GM18868 (cell line): ENCODE results near the gene LCN1.

Source experiments
- ATAC-seq: cut with Tn5 transposase; IDR thresholded peaks from one replicate; pipeline ENCODE4 v1.9.1; 2021; ENCODE audit warnings: mild to moderate bottlenecking, moderate library complexity; ENCODE audit not compliant: unreplicated experiment

LCN1 gene

DNA sequence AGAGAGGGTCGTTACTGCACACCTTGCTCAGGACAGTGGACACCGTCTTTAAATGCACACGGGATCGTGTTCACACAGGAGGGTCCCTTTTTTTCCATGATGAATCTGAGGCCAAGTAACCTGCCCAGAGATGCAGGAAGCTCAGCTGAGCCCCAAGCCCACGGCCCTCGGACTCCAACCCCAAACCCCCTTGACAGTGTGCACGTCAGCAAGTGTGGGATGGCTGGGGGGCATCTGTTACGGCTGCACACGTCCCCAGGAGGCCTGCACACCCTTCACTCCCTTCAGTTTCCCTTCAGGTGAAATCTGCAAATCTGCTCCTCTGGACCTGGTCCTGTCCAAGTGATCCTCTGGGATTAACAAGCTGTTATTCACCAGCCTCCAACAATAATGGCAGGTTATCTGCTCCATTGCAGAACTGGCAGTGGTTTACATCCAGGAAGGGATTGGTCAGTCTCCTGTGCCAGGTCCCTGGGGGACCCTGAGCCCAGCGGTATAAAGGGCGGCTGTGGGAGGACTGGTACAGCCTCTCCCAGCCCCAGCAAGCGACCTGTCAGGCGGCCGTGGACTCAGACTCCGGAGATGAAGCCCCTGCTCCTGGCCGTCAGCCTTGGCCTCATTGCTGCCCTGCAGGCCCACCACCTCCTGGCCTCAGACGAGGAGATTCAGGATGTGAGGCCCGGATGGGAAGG is at the start of gene LCN1:
TSS of gene LCN1 (plus strand) at position 525 of the 692 bp plus-strand sequence. CDS start at position 583, 58 bp downstream.
- no peak for ATAC-seq

DNA sequence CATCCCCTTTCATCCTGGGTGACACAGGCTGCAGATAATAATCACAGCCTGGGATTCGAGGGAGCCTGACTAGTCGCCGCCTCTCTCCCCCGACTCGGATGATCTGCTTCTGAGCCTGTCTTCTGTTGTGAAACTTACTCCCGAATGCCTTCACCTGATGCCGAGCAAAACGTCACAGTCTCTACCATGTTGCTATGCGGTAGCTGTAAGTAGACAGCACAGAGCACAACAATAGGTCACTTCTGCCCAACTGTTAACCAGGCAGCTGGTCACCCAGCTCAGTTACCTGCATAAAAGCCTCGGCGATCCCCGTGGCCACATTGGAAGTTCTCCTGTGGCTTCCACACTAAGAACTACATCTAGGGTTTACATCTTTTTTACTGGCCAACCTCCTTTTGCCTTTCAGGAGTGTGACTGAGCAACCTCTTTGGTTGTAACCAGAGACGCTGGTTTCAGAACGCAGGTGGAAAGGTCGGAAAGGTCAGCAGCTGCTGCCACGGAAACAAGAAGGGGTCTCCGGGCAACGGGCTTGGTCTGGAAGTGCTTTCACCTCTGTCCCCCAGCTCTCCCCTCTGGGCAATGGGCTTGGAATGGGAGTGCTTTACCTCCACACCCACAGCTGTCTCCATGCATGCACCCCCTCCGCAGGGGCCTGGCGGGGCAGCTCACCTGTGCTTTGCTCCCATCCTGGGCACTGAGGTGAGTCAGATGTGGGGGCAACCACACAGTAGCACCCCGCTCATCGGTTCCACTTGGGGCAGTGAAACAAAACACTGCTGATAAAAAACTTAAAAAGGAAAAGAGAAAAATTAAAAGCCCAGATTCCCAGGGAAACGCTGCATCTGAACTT is 49.2 kb upstream of the LCN1 start:
- no peak for ATAC-seq

DNA sequence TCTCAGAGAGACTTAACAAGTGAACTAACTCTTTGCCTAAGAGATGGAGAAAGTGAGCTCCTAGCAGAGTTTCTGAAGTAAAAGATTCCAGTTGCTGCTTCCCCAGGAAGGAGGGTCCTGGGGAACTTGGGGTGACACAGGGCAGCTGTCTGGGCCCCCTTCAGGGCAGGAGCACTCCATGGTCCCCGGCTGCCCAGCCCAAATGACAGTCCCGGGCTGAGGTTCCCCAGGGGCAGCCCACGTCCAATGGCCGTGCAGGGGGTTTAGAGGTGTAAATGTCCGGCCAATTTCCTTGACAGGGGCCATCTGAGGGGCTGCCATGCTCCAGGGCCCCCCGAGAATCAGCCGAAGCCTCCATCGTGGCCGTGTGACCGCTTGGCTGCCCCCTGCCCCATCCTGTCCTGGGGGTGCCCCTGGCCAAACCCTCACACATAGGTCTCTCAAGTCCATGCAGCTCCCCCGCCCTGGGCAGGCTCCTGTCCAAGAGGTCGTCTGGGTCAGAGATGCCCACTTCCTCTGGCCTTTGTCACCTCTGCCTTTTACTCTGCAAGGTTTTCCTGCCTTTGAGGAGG is 47.2 kb upstream of the LCN1 start:
- ATAC-seq = no peak

DNA sequence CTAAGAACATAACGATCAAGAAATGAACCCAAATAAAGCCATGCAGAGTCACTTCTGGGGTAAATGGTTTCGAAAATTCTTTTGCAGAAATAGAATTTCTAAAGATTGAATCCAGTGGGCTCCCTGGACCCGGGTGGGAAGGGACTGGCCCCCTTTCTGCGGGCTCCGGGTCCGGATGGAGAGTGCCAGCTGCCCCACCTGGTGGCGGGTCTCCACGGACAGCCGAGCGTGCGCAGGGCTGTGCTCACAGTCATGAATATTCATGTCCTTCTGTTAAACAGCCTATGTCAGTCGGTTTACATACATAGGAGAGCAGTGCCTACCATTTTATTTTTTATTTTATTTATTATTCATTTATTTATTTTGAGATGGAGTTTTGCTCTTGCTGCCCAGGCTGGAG is 46.3 kb upstream of the LCN1 start:
- no peak for ATAC-seq

DNA sequence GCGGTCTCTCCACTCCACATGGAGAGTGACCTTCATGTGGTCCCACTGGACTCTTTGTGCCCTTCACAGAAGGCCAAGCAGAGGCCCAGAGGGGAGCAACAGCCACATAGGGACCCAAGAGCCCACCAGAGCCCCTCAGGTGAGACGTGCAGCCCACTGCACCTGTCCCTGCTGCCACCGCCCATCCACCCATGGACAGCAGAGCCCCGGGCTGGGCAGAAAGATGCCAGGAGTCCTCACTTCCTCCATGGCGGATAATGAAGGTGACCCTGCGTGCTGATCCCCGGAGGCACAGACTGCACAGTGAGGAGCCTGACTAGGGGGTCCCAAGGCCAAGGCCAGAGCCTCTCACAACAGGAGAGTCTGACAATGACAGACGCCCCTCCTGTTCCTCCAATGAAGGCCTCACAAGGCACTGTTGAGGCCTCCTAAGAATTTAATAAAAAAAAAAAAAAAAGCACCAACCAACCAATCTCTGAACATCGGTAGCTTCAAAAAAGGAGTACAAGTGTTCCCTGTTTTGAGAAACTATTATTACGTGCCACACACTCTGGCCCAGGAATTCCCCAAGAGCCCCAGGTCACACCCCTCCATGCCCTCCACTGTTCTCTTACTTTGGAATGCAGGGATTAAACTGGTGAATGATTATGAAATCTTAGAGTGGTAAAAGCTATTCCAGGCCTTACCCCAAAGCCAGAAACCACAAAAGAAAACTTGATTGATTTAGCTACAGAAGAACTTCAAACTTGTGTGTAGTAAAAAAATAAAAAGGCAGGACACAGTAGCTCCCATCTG is 44.5 kb upstream of the LCN1 start:
- no peak for ATAC-seq

DNA sequence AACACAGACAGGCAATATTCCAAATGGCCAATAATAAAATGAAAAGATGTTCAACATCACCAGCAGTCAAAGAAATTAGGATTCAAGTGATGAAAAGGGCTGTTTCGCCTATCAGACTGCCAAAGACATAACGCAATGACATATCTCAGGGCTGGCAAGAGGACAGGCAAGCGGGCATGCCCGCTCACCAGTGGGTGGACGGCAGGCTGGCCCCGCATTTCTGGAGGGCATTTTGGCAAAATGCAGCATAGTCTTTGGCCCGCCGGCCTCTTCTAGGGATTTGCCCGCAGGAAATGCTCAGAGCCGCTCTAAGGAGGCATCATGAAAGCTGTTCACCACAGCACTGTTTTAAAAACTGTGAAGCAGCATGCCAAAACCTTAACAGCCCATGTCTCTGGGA is 43.0 kb upstream of the LCN1 start:
- no peak for ATAC-seq

DNA sequence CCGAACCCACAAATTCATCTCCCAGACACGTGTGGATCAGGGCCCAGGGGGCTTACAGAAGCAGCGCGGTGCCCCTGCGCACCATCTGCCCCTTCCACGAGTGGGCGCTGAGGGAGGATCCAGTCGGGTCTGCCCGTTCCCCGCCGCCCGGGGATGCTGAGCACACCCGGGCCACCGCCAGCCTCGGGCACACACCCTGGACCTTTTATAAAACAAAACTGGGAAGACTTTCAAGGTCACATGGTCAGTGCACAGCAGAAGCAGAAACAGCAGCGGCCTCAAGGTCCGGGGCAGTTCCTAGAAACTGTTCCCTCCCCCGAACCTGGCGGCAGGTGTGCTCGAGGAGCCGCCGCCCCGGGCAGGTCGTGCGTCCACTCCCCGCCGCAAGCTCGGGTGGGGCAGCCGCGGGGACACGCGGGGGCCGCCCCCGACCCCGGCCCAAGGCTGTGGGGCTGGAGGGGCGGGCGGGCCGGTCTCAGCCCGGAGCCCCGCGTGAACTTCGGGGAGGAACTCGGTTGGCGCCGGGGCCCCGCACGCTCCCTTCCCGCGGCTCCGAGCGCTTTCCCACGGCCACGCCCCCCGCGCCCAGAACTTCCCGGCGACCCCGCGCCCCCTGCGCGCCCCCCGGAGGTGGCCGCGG is 42.3 kb upstream of the LCN1 start:
- no peak for ATAC-seq

DNA sequence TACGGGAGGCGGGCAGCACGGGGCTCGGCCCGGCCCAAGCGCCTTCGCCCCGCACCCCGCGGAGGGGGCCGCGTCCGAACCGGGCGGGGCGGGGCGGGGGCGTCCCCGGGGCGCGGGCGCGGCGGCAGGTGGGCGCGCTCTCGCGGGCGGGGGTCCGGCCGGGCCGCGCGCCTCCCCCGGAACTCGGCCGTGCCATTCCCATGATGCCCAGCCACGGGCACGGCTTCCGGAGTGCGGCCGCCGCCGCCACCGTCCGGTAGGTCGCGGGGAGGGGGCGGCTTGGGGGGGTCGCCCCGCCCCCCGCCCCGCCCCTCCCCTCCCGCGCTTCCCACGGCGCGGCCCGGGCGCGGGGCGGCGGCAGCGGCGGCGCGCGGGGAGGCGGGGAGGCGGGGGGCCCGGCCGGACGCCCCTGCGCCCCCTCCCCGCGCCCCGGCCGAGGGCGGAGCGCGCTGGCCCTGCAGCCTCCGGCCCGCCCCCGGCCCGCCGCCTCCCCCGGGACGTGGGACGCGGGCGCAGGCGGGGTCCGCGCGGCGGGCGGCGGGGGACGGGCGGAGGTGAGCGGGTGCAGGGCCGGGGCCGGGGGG is 41.7 kb upstream of the LCN1 start, which contains the start of gene PPP1R26:
TSS of gene PPP1R26 (plus strand) at position 314 of the 584 bp plus-strand sequence. CDS start 4,729 bp downstream, outside the sequence.
- no peak for ATAC-seq

DNA sequence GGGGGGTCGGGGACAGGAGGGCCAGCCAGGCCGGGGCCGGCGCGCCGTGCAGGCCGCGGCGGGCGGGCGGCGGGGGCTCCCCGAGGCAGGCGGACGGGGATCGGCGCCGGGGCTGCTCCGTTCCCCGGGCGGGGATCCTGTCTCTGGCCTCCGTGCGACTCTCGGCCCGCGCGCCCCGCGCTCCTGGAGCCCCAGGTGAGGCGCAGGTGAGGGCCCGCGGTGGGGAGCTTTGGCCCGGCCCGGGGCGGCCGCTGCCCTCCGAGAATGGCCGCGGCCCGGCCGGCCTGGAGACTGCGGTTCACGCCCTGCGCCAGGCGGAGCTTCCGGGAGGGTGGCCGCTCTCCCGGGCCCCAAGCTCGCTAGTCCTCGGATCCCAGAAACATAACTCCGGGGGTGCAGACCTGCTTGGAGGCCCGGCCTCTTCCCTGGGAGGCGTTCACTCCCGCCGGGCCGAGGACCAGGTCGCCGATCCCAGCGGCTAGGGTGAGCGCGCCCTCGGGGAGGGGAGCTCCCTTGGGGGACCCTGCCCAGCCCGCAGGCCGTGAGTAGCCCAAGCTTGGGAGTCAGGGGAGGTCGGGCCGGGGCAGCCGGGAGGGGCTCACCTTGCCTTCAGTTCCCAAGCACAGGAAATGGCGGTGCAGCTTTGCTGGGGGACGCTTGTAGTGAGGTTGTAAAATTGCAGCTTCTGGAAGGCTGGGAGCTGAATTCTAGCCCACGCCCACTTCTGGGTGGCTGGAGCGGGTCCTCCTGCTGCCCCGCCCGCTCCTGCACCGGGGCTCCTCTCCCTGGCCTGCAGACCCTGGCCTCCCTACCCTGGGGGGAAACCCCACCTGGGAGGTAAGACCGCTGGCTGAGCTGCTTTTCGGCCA is 40.9 kb upstream of the LCN1 start:
- no peak for ATAC-seq

DNA sequence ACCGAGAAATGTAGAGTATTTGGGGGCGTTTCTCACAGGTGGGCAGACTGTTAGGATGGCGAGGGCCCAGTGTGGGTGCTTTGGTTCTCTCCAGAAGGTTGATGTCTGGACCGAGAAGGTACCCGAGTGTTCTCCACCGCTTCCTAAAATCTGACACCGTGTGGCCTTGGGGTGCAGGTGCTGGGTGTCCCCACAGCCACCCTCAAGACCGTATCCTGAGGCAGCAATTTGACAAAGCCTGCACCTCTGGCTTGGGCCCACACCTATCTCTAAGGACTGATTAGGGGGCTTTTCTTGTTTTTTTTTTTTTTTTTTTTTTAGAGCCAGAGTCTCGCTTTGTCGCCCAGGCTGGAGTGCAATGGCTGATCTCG is 40.3 kb upstream of the LCN1 start:
- no peak for ATAC-seq

DNA sequence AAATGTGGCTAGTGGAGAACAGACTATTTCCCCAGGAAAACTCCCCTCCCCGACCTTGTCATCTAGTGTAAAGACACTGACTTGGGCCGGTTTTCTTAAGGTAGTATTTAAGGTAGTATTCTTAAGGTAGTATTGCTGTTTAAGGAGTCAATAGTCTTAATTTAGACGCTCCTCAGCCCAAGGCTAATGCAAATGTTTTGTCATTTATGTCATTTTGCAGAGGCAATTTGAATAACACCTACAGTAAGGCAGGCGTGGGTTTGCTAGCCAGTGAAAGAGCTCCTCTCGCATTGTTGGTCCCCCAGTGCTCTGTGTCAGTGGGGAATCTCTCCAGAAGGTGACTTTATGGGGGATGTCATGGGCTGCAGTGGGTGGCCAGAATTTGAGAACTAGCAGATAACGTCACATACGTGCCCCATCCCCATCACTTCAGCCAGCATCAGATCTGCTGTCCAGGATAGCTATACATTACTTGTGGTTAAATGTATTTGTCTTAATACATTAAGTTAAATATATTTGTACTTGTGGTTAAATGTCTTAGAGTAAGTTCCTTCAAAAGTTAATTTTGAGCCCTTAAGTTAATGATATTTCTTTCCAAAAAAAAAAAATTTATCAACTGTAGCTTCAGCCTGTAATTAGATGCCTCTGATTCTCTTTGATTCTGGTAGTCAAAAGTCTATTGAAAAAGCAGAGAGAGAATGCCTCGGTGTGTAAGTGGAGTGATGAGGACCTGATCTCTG is 39.1 kb upstream of the LCN1 start:
- ATAC-seq = no peak

DNA sequence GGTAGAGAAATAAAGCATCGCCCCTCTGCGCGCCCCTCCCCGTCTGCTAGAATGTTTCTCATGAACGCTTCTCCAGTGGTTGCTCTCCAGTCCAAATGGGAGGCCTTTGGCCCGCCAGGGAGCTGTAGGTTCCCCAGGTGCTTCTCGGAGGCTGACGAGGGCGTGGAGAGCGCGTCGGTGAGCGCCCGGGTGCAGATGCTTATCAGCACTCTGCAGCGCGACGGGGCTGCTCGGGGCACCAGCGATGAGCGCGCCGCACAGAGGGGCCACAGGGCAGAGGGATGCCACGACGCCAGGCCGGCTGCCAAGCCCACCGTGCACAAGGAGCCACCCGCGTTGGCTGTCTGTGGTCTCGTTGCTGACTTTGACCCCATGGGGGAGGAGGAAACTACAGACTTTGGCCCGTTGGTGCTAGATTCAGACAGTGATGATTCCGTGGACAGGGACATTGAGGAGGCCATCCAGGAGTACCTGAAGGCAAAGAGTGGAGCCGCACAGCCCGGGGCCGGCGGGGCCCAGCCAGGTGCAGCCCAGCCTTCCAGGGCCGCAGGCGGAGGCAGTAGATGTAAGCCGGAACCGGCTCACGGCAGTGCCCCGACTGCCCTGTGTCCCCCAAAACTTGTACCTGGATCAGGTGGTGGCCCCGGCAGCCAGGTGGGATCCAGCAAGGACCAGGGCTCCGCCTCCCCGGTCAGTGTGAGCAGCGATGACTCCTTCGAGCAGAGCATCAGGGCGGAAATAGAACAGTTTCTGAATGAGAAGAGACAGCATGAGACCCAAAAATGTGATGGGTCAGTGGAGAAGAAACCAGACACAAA is 36.6 kb upstream of the LCN1 start:
- ATAC-seq = no peak

DNA sequence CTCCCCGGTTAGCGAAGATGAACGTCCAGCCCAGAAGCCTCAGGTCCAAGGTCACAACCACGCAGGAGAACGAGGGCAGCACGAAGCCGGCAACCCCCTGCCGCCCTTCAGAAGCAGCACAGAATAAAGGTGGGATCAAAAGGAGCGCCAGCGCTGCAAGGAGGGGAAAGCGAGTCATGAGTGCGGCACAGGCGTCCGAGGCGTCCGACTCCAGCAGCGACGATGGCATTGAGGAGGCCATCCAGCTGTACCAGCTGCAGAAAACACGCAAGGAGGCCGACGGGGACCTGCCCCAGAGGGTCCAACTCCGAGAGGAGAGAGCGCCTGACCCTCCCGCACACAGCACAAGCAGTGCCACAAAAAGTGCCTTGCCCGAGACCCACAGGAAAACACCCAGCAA is 35.9 kb upstream of the LCN1 start:
- no peak for ATAC-seq

DNA sequence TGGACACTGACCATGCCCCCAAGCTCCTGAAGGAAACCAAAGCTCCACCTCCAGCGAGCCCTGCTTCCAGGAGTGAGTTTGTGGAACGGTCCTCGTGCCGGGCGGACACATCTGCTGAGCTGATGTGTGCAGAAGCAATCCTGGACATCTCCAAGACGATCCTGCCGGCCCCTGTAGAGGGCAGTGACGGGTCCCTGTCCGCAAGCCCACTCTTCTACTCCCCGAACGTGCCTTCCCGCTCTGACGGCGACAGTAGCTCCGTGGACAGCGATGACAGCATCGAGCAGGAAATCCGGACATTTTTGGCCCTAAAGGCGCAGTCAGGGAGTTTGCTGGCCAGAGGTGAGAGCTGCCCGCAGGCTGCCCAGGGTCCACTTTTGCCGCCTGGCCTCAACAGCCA is 35.4 kb upstream of the LCN1 start:
- ATAC-seq = no peak

DNA sequence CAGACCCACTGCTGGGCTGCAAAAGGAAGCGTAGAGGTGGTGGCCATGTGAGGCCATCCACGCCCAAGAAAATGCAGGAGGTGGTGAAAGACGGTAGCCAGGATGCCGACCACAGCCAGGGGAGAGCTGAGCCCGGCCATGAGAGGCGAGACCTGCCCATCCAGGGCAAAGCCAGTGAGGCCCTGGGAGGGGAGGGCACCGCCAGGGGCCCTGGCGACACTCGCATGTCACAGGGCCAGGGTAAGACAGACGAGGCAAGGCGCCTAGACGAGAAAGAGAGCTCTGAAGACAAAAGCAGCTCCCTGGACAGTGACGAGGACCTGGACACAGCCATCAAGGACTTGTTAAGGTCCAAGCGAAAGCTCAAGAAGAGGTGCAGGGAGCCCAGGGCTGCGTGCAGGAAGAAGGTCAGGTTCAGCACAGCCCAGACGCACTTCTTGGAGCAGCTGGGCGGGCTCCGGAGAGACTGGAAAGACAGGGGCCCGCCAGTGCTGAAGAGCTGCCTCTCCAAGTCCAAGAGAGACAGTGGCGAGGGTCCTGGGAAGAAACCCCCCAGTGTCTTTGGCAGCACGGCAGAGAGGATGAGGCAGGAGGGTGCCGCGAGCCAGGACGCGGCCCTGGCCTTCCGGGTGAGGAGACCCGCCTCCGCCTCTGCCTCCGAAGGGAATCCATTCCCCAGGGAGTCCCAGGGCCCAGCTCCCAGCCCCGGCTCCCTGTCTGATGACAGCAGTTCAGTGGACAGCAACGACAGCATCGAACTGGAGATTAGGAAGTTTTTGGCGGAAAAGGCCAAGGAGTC is 34.8 kb upstream of the LCN1 start:
- ATAC-seq = no peak

DNA sequence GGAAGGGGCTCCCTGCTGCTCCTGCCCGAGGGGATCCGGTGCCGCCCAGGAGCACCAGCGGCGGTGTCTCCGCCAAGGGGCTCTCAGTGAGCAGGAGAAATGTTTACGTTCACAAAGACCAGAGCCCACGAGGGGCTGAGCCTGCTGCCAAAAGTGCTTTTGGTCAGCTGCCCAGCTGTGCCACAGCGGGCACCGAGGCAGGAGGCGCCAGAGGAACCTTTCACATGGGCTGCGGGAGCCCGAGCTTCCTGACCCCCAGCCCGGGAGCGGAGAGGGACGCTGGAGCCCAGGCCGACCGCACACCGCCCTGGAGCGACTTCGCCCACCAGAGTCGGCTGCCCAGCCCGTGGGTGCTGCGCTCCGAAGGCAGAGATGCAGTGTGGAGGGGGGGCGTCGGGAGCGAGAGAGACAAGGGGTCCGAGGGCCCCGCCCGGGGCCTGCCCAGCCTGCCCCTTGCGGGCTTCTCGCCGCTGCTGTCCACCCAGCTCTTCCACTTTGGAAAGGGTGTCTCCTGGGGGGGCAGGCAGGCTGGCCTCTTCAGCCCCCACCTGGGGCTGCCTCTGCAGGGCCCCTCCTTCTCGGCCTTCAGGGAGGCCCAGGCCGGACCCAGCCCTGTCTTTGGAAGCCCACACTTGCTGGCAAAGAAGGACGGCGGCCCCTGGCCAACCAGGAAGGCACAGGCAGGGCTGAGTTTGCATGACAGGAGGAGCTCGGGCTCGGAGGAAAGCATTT is 33.8 kb upstream of the LCN1 start:
- ATAC-seq = no peak

DNA sequence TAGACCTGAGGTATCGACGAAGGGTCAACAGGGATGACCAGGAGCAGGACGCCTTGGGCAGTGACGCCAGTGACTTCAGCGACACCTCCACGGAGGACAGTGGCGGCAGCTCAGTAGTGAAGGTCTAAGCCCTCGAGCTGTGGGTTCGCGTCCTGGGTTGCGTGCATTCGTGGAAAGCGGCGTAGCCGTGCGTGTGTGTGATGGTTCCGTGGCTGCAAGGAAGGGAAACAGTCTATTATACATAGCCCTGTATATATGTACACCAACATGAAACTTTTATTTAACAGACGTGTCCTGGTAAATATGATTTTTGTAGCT is 33.3 kb upstream of the LCN1 start:
- ATAC-seq = no peak
